ENCODE data around the gene TMPRSS6.

- TF ChIP-seq CTCF (IDR thresholded peaks at IDR 0.05; ENCODE audit: low read length) (no peak), EZH2 (IDR thresholded peaks at IDR 0.05; ENCODE audit: borderline replicate concordance, low read length) (no peak)
These were observed 27.6 kb upstream of the TMPRSS6 start for GRCh38 chr22:37137131-37137530.
